Testis (tissue), 2 donors: ENCODE results near the gene LYPD4.

ENCODE experiments used
- POLR2A ChIP-seq: fragments of 450-650 bp; IDR thresholded peaks from one replicate; pipeline ENCODE4 v1.6.1; 2017; ENCODE audit warnings: antibody characterized with exemption, mild to moderate bottlenecking, moderate library complexity
- TF ChIP-seq, protein P1 (sequence below), 3 experiments: fragments of 450-650 bp in 2 of 3; fragments of 200-600 bp in 1 of 3; sonication (generic) in 1 of 3; IDR thresholded peaks; one replicate each; pipeline ENCODE4 v1.5.1; 2016 to 2019; ENCODE audit warnings: antibody characterized with exemption in 3 of 3, mild to moderate bottlenecking in 2 of 3, moderate library complexity in 1 of 3

DNA sequence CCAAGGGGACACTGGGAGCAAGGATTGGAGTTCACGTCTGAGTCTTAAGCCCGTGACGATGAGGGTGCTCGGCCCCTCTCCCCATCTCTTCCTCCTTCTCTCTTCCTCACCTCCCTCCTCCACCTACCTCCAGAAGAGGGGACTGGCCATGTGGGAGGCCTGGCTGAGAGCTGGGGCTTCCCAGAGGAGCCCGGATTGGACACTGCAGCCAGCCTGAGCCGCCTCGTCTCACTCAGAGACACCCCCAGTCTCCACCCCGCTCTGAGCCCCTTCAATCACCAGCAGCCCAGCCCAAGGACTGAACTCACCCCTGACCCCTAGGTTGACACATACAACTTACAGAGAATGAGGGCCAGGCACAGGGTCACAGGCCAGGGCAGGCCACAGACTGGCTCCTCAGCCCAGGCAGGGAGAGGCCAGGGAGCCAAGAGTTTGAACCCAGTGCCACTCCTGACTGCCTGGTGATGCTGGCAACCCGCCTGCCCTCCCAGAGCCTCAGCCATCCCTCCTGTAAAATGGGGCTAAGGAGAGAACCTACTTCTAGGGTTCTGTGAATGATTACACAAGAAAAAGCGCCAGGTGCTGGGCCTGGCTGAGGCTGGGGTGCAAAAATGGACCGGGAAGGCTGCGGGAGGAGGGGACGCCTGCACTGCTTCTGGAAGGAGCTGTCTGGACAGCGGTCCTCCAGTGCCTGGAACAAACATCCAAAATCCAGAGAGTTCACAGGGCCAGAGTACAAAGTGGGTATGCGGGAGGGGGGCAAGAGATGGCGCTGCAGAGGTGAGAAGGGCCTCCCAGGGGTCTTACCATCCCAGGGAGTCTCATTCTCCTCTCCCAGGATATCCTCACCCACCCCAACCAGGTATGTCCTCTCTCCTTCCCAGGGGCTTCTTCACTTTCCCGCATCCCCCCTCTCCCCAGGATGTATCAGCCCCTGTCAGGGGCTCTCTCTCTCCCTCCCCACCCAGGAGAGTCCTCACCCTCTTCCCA lies 33.7 kb upstream of the LYPD4 start:
- TF ChIP-seq POLR2A: no peak
- TF ChIP-seq, protein P1, sequence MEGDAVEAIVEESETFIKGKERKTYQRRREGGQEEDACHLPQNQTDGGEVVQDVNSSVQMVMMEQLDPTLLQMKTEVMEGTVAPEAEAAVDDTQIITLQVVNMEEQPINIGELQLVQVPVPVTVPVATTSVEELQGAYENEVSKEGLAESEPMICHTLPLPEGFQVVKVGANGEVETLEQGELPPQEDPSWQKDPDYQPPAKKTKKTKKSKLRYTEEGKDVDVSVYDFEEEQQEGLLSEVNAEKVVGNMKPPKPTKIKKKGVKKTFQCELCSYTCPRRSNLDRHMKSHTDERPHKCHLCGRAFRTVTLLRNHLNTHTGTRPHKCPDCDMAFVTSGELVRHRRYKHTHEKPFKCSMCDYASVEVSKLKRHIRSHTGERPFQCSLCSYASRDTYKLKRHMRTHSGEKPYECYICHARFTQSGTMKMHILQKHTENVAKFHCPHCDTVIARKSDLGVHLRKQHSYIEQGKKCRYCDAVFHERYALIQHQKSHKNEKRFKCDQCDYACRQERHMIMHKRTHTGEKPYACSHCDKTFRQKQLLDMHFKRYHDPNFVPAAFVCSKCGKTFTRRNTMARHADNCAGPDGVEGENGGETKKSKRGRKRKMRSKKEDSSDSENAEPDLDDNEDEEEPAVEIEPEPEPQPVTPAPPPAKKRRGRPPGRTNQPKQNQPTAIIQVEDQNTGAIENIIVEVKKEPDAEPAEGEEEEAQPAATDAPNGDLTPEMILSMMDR (IDR thresholded peaks at IDR 0.05): no peak
